WTC11 (cell line): Measurements from ENCODE around the gene TMEM179. TPM values are rescaled to one million over a fixed set of nuclear protein-coding genes. Genes with fewer than 3 reads are reported as not detected.

Experiments used
- ATAC-seq: fragments of 200-7000 bp; cut with Tn5 transposase; 2 replicates; pipeline ENCODE4 v1.10.0; 2021; ENCODE audit warnings: mild to moderate bottlenecking, moderate library complexity
- CTCF ChIA-PET: fragments of 300-600 bp; sonication (Branson Sonifier 250); formaldehyde crosslinking; loops from one replicate; lab custom pipeline; 2021; ENCODE audit warnings: antibody characterized with exemption; lab: Charles Lee
- POLR2A ChIA-PET: fragments of 350-600 bp; sonication (Branson Sonifier 250); formaldehyde crosslinking; loops from one replicate; lab custom pipeline; 2021; ENCODE audit warnings: antibody characterized with exemption; lab: Charles Lee
- DNase-seq: peaks from one replicate; pipeline ENCODE4 v3.0.0; 2021; ENCODE audit warnings: low spot score
- H3K27ac Mint-ChIP-seq: 2 replicates; pipeline ENCODE4 v1.8.0; 2021; ENCODE audit warnings: mixed read lengths
- H3K27me3 Mint-ChIP-seq: 2 replicates; pipeline ENCODE4 v1.8.0; 2021; ENCODE audit warnings: low read depth, mild to moderate bottlenecking, moderate library complexity, mixed read lengths
- H3K36me3 Mint-ChIP-seq: 2 replicates; pipeline ENCODE4 v1.8.0; 2021; ENCODE audit warnings: mixed read lengths
- H3K4me1 Mint-ChIP-seq: 2 replicates; pipeline ENCODE4 v1.8.0; 2022; ENCODE audit warnings: mixed read lengths
- H3K4me3 Mint-ChIP-seq: 2 replicates; pipeline ENCODE4 v1.8.0; 2021; ENCODE audit warnings: mild to moderate bottlenecking, moderate library complexity, mixed read lengths
- H3K9me3 Mint-ChIP-seq: 2 replicates; pipeline ENCODE4 v1.8.0; 2021; ENCODE audit warnings: mixed read lengths
- CREB1 ChIP-seq: sonication (generic); formaldehyde crosslinking; IDR thresholded peaks from 2 replicates; pipeline ENCODE4 v1.8.0; 2023; ENCODE audit warnings: mild to moderate bottlenecking, missing genetic modification reagents
- EMX1 ChIP-seq: fragments of 250-450 bp; sonication (Bioruptor Pico); IDR thresholded peaks from 2 replicates; pipeline ENCODE4 v1.8.0; 2021; ENCODE audit warnings: mild to moderate bottlenecking
- FOXK1 ChIP-seq: sonication (generic); formaldehyde crosslinking; IDR thresholded peaks from 2 replicates; pipeline ENCODE4 v1.8.0; 2022; ENCODE audit warnings: mild to moderate bottlenecking, moderate library complexity, missing genetic modification reagents
- HMGA2 ChIP-seq: fragments of 250-450 bp; sonication (Bioruptor Pico); IDR thresholded peaks from 2 replicates; pipeline ENCODE4 v1.4.0; 2021; ENCODE audit warnings: mild to moderate bottlenecking, moderate library complexity
- JAZF1 ChIP-seq: fragments of 250-450 bp; sonication (Bioruptor Pico); IDR thresholded peaks from 2 replicates; pipeline ENCODE4 v1.9.0; 2021; ENCODE audit warnings: moderate library complexity, mild to moderate bottlenecking, inconsistent platforms
- MXD4 ChIP-seq: fragments of 250-450 bp; sonication (Bioruptor Pico); IDR thresholded peaks from 2 replicates; pipeline ENCODE4 v1.8.0; 2021; ENCODE audit warnings: mild to moderate bottlenecking, moderate library complexity, borderline replicate concordance
- SMAD3 ChIP-seq: sonication (generic); formaldehyde crosslinking; IDR thresholded peaks from 2 replicates; pipeline ENCODE4 v1.8.0; 2022; ENCODE audit warnings: missing genetic modification reagents, mild to moderate bottlenecking, borderline replicate concordance
- total RNA-seq: library from RNA; stranded (reverse); gene quantifications from 3 replicates; pipeline ENCODE4 v1.2.3, GENCODE V29; 2021
- TF ChIP-seq, protein P1 (sequence below): sonication (generic); formaldehyde crosslinking; IDR thresholded peaks from 2 replicates; pipeline ENCODE4 v1.8.0; 2023; ENCODE audit warnings: missing genetic modification reagents, mild to moderate bottlenecking, borderline replicate concordance
- TF ChIP-seq, protein P2 (sequence below): sonication (generic); formaldehyde crosslinking; IDR thresholded peaks from 2 replicates; pipeline ENCODE4 v1.8.0; 2022; ENCODE audit warnings: missing genetic modification reagents
- TF ChIP-seq, protein P3 (sequence below): sonication (generic); formaldehyde crosslinking; IDR thresholded peaks from 2 replicates; pipeline ENCODE4 v1.8.1; 2023; ENCODE audit warnings: mild to moderate bottlenecking, missing genetic modification reagents
- TF ChIP-seq, protein P4 (sequence below): sonication (generic); formaldehyde crosslinking; IDR thresholded peaks from 2 replicates; pipeline ENCODE4 v1.8.1; 2022; ENCODE audit warnings: low read depth, mild to moderate bottlenecking, moderate library complexity, missing genetic modification reagents, borderline replicate concordance
- TF ChIP-seq, protein P5 (sequence below): sonication (generic); formaldehyde crosslinking; IDR thresholded peaks from 2 replicates; pipeline ENCODE4 v1.8.0; 2023; ENCODE audit warnings: missing genetic modification reagents
- TF ChIP-seq, protein P6 (sequence below): fragments of 250-450 bp; sonication (Bioruptor Pico); IDR thresholded peaks from 2 replicates; pipeline ENCODE4 v1.9.0; 2021; ENCODE audit warnings: mild to moderate bottlenecking, borderline replicate concordance
- TF ChIP-seq, protein P7 (sequence below): sonication (generic); formaldehyde crosslinking; IDR thresholded peaks from 2 replicates; pipeline ENCODE4 v1.8.0; 2022; ENCODE audit warnings: mild to moderate bottlenecking, missing genetic modification reagents
- TF ChIP-seq, protein P8 (sequence below): fragments of 250-450 bp; sonication (Bioruptor Pico); IDR thresholded peaks from 2 replicates; pipeline ENCODE4 v1.9.0; 2021; ENCODE audit warnings: mild to moderate bottlenecking

The TMEM179 gene
- total RNA-seq, 1 experiment from 2014 or later, result 2.4 TPM

DNA sequence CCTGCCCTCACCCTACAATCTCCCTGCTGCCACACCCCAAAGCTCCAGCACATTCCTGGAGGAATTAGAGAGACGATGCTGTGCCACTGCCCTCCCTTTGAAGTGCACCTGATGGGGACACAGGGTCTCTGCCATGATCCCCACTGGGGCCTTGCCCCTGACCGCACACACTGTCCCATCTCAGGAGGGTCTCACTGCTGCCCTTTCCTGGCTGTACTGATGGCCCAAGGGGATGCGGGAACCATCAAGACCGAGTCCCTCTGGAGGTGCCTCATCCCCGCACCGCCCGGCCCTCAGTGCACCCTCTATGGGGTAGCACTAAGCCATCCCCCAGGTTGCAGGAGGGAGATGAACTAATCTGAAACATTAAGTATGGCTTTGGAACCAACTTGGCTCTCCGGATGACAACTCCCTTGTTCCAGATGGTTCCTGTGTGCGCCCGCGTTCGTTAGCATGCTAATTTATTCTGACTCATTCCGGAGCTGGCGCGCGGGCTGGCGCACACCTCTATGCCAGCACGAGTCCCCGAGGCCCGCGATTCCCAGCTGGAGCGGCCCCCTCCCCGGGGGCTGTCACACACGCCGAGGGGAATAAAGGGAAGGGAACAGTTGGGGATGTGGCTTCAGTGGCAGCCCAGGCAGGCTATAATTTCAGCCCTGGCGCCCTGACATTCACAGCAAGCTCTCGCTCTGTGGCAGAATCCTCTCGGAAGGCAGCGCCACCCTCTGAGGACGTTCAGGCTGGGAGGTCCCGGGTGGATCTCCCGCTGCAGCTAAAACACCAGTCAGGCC is 59.2 kb downstream of the TMEM179 start (continued):
- TF ChIP-seq, protein P1, sequence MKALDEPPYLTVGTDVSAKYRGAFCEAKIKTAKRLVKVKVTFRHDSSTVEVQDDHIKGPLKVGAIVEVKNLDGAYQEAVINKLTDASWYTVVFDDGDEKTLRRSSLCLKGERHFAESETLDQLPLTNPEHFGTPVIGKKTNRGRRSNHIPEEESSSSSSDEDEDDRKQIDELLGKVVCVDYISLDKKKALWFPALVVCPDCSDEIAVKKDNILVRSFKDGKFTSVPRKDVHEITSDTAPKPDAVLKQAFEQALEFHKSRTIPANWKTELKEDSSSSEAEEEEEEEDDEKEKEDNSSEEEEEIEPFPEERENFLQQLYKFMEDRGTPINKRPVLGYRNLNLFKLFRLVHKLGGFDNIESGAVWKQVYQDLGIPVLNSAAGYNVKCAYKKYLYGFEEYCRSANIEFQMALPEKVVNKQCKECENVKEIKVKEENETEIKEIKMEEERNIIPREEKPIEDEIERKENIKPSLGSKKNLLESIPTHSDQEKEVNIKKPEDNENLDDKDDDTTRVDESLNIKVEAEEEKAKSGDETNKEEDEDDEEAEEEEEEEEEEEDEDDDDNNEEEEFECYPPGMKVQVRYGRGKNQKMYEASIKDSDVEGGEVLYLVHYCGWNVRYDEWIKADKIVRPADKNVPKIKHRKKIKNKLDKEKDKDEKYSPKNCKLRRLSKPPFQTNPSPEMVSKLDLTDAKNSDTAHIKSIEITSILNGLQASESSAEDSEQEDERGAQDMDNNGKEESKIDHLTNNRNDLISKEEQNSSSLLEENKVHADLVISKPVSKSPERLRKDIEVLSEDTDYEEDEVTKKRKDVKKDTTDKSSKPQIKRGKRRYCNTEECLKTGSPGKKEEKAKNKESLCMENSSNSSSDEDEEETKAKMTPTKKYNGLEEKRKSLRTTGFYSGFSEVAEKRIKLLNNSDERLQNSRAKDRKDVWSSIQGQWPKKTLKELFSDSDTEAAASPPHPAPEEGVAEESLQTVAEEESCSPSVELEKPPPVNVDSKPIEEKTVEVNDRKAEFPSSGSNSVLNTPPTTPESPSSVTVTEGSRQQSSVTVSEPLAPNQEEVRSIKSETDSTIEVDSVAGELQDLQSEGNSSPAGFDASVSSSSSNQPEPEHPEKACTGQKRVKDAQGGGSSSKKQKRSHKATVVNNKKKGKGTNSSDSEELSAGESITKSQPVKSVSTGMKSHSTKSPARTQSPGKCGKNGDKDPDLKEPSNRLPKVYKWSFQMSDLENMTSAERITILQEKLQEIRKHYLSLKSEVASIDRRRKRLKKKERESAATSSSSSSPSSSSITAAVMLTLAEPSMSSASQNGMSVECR (CRISPR knock-in tag), result no peak
- TF ChIP-seq EMX1 (CRISPR knock-in tag) (no peak), MXD4 (CRISPR knock-in tag) (no peak)
- TF ChIP-seq, protein P2, sequence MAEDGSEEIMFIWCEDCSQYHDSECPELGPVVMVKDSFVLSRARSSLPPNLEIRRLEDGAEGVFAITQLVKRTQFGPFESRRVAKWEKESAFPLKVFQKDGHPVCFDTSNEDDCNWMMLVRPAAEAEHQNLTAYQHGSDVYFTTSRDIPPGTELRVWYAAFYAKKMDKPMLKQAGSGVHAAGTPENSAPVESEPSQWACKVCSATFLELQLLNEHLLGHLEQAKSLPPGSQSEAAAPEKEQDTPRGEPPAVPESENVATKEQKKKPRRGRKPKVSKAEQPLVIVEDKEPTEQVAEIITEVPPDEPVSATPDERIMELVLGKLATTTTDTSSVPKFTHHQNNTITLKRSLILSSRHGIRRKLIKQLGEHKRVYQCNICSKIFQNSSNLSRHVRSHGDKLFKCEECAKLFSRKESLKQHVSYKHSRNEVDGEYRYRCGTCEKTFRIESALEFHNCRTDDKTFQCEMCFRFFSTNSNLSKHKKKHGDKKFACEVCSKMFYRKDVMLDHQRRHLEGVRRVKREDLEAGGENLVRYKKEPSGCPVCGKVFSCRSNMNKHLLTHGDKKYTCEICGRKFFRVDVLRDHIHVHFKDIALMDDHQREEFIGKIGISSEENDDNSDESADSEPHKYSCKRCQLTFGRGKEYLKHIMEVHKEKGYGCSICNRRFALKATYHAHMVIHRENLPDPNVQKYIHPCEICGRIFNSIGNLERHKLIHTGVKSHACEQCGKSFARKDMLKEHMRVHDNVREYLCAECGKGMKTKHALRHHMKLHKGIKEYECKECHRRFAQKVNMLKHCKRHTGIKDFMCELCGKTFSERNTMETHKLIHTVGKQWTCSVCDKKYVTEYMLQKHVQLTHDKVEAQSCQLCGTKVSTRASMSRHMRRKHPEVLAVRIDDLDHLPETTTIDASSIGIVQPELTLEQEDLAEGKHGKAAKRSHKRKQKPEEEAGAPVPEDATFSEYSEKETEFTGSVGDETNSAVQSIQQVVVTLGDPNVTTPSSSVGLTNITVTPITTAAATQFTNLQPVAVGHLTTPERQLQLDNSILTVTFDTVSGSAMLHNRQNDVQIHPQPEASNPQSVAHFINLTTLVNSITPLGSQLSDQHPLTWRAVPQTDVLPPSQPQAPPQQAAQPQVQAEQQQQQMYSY, result no peak
- TF ChIP-seq, protein P3, sequence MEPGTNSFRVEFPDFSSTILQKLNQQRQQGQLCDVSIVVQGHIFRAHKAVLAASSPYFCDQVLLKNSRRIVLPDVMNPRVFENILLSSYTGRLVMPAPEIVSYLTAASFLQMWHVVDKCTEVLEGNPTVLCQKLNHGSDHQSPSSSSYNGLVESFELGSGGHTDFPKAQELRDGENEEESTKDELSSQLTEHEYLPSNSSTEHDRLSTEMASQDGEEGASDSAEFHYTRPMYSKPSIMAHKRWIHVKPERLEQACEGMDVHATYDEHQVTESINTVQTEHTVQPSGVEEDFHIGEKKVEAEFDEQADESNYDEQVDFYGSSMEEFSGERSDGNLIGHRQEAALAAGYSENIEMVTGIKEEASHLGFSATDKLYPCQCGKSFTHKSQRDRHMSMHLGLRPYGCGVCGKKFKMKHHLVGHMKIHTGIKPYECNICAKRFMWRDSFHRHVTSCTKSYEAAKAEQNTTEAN (CRISPR knock-in tag), result no peak
- TF ChIP-seq, all 79 proteins: peak for 0

DNA sequence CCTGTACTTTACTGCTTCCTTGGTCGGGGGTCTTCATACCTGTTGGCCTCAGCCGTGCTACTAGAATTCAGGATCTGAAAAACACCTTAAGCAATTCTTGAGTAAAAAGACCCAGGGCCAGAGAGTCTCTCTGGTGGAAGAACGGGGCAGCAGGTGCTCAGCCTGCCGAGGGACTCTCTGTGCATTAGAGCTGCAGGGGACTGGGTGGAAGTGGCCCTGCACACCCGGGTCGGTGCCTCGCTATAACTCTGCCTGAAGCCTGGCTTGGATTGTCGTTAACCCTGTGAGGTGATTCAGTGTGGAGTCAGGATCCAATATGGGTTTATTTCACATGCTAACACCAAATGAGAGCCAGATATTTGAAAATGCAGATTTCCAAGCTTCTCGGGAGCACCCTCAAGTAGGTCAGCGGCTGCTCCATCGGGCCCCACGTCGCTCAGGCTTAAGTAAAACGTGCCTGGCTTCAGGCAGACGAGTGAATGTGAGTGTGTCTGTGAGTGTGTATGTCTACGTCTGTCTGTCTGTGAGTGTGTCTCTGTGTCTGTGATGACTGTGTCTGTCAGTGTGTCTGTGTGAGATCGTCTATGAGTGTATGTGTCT is 60.1 kb downstream of the TMEM179 start:
- no peaks in the 10 kb centered on the region for H3K9me3 Mint-ChIP-seq
- no peaks in the 10 kb centered on the region for H3K36me3 Mint-ChIP-seq
- H3K27ac Mint-ChIP-seq, result no peak overlapping the region
- H3K27me3 Mint-ChIP-seq, result no peaks in the 10 kb centered on the region; the same call in 1 of the 2 replicates
- H3K4me1 Mint-ChIP-seq, result peaks cover 10% of the 10 kb centered on the region
- POLR2A ChIA-PET, result no interaction called here
- H3K4me3 Mint-ChIP-seq, result no peak overlapping the region
- CTCF ChIA-PET, result no interaction called here
- ATAC-seq (no peak), DNase-seq (no peak)
- TF ChIP-seq, protein P4, sequence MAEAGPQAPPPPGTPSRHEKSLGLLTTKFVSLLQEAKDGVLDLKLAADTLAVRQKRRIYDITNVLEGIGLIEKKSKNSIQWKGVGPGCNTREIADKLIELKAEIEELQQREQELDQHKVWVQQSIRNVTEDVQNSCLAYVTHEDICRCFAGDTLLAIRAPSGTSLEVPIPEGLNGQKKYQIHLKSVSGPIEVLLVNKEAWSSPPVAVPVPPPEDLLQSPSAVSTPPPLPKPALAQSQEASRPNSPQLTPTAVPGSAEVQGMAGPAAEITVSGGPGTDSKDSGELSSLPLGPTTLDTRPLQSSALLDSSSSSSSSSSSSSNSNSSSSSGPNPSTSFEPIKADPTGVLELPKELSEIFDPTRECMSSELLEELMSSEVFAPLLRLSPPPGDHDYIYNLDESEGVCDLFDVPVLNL, result no peak
- no peak for TF ChIP-seq FOXK1 (CRISPR knock-in tag)
- TF ChIP-seq, protein P5, sequence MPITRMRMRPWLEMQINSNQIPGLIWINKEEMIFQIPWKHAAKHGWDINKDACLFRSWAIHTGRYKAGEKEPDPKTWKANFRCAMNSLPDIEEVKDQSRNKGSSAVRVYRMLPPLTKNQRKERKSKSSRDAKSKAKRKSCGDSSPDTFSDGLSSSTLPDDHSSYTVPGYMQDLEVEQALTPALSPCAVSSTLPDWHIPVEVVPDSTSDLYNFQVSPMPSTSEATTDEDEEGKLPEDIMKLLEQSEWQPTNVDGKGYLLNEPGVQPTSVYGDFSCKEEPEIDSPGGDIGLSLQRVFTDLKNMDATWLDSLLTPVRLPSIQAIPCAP (CRISPR knock-in tag), result no peak
- TF ChIP-seq, protein P6, sequence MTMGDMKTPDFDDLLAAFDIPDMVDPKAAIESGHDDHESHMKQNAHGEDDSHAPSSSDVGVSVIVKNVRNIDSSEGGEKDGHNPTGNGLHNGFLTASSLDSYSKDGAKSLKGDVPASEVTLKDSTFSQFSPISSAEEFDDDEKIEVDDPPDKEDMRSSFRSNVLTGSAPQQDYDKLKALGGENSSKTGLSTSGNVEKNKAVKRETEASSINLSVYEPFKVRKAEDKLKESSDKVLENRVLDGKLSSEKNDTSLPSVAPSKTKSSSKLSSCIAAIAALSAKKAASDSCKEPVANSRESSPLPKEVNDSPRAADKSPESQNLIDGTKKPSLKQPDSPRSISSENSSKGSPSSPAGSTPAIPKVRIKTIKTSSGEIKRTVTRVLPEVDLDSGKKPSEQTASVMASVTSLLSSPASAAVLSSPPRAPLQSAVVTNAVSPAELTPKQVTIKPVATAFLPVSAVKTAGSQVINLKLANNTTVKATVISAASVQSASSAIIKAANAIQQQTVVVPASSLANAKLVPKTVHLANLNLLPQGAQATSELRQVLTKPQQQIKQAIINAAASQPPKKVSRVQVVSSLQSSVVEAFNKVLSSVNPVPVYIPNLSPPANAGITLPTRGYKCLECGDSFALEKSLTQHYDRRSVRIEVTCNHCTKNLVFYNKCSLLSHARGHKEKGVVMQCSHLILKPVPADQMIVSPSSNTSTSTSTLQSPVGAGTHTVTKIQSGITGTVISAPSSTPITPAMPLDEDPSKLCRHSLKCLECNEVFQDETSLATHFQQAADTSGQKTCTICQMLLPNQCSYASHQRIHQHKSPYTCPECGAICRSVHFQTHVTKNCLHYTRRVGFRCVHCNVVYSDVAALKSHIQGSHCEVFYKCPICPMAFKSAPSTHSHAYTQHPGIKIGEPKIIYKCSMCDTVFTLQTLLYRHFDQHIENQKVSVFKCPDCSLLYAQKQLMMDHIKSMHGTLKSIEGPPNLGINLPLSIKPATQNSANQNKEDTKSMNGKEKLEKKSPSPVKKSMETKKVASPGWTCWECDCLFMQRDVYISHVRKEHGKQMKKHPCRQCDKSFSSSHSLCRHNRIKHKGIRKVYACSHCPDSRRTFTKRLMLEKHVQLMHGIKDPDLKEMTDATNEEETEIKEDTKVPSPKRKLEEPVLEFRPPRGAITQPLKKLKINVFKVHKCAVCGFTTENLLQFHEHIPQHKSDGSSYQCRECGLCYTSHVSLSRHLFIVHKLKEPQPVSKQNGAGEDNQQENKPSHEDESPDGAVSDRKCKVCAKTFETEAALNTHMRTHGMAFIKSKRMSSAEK (CRISPR knock-in tag), result no peak
- TF ChIP-seq, protein P7, sequence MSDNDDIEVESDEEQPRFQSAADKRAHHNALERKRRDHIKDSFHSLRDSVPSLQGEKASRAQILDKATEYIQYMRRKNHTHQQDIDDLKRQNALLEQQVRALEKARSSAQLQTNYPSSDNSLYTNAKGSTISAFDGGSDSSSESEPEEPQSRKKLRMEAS (CRISPR knock-in tag), result no peak
- TF ChIP-seq EMX1 (CRISPR knock-in tag), result no peak
- TF ChIP-seq CREB1 (CRISPR knock-in tag), result no peak
- no peak for TF ChIP-seq JAZF1 (CRISPR knock-in tag)
- TF ChIP-seq HMGA2 (CRISPR knock-in tag), result no peak
- no peak for TF ChIP-seq SMAD3
- TF ChIP-seq, protein P8, sequence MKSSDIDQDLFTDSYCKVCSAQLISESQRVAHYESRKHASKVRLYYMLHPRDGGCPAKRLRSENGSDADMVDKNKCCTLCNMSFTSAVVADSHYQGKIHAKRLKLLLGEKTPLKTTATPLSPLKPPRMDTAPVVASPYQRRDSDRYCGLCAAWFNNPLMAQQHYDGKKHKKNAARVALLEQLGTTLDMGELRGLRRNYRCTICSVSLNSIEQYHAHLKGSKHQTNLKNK (CRISPR knock-in tag), result no peak
